Activated naive CD4-positive, alpha-beta T cell treated with anti-CD3 and anti-CD28 coated beads, Interleukin-2, amount 10 ng/mL, durations not matched to agents 5 hours and 36 hours (primary cell): ENCODE data around the gene THEMIS2. TPM values are rescaled to one million over a fixed set of nuclear protein-coding genes. Genes with fewer than 3 reads are reported as not detected.

Experiments used
- total RNA-seq, 2 experiments: library from RNA; stranded (reverse); gene quantifications; one replicate each; pipeline ENCODE4 v1.2.3, GENCODE V29; 2021

Gene THEMIS2
- total RNA-seq = 10 to 100 TPM; 52.3 to 56.8 TPM

DNA sequence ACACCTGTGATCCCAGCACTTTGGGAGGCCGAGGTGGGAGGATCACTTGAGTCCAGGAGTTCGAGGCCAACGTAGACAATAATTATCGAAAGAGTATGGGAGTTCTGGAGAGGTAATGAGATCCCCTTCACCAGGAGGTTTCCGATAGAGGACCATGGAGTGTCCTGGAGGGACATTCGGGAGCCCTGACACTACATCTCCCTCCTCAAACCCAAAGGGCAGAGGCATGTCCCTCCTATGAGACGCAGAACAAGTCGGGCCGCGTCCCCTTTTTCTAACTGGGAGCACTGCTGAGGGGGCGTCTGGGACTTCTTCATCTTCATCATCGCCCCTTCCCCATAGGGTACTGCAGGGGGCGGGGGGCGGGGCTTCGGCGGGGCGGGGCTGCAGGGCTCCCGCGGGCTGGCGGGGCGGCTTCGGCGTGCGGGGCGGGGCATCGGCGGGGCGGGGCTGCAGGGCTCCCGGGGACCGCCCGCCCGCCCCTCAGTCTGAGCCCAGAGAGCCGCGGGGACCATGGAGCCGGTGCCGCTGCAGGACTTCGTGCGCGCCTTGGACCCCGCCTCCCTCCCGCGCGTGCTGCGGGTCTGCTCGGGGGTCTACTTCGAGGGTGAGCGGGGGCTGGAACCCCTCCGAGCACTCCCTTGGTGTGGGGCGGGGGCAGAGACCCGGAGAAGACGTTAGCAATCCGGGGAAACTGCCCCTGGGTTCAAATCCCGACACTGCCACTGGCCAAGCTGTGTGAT, at the start of gene THEMIS2:
Gene THEMIS2 (plus strand): TSS at position 486 of the 743 bp plus-strand sequence. CDS start 28 bp downstream, at position 514.

DNA sequence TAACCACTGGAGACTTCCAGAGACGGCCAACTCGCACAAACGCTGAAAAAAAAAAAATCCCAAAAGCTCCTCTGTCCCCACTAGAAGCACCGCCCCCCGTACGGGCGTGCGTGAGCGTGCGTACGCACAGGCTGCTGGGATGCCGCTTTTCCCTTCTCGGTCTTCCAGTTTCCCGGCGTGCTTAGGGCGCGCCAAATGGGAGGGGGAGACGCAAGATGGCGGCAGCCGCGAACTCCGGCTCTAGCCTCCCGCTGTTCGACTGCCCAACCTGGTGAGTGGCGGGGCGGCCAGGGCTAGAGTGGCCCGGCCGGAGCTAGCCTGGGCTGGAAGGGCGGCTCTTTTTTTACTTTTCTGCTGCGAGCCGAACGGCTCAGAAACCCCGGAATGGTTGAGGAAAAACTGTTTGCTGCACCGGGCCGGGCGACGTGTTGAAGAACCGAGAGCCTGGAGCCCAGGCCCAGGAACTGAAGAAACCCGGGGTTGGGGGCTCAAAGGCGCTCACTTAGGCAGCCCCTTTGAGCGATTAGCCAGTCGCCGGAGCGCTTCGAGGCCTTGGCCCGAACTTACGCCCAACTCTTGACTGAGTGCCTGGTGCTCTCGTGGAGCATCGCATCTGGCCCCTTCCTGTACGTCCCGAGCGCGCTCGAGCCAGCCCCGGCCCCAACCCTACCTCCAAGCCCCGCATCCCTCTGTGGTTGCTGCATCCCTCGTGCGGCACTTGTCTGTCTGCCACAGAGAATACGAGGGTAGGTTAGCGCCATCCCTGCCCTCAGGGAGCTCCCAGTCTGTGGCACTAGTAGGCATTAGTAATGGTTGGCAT, 41.5 kb upstream of the THEMIS2 start, which contains the start of gene PPP1R8:
Gene PPP1R8 (plus strand): TSS at position 162 of the 820 bp plus-strand sequence. CDS start 54 bp downstream, at position 216.

GRCh38 chr1:27934818-27935549, 62.6 kb downstream of the THEMIS2 start, which contains the start of gene SMPDL3B:
Gene SMPDL3B, plus strand, starts transcription at chr1:27935000. Its CDS starts 184 bp downstream, at chr1:27935184.

Other genes starting within 250 kb of the THEMIS2 start
- under 1 TPM; 0.23 to 0.24 TPM for gene FGR, start 237.4 kb upstream of the THEMIS2 start, total RNA-seq
- 10 to 100 TPM; 57.2 to 62.7 TPM for gene IFI6, start 200.4 kb upstream of the THEMIS2 start, total RNA-seq
- gene FAM76A, start 146.6 kb upstream of the THEMIS2 start, total RNA-seq = 10 to 100 TPM; 15.5 to 20.1 TPM
- 10 to 100 TPM; 26.0 to 27.9 TPM for gene STX12, start 99.3 kb upstream of the THEMIS2 start, total RNA-seq
- 10 to 100 TPM; 46.5 to 47.4 TPM for gene PPP1R8, start 41.8 kb upstream of the THEMIS2 start, total RNA-seq
- 10 to 100 TPM; 61.5 to 63.9 TPM for gene RPA2, start 42.0 kb downstream of the THEMIS2 start, total RNA-seq
- gene SMPDL3B, start 62.5 kb downstream of the THEMIS2 start, total RNA-seq = 1 to 10 TPM in 1 of 2 experiments, under 1 TPM in 1; 0.76 to 1.0 TPM
- gene XKR8, start 87.4 kb downstream of the THEMIS2 start, total RNA-seq = 10 to 100 TPM in 1 of 2 experiments, 1 to 10 TPM in 1; 9.9 to 10.2 TPM
- 10 to 100 TPM; 26.9 to 27.3 TPM for gene EYA3, start 216.1 kb downstream of the THEMIS2 start, total RNA-seq